SIG-M5 treated with dmso at 0.1 percent for 504 hours (cell line): ENCODE data around the gene TRIM34.
"Not testable (repeated sequence)": the region's sequence is repeated elsewhere in the genome, so short reads cannot be mapped to it uniquely, and the experiment has no call there.

Experiments
- DNase-seq: peaks from one replicate; lab custom pipeline; 2025; ENCODE audit not compliant: unreplicated experiment; lab: John Stamatoyannopoulos, UW

Gene TRIM34

GRCh38 chr11:5620651-5621521, 3.9 kb upstream of the TRIM34 start:
- no peak for DNase-seq

GRCh38 chr11:5621580-5621979, 3.2 kb upstream of the TRIM34 start:
- no peak for DNase-seq

- DNase-seq = no peak
Observed at GRCh38 chr11:5622802-5623201, 2.0 kb upstream of the TRIM34 start.

GRCh38 chr11:5625281-5625680, 480 bp downstream of the TRIM34 start:
- DNase-seq = no peak

- DNase-seq = no peak
Observed at GRCh38 chr11:5626196-5626595, 1.4 kb downstream of the TRIM34 start.

GRCh38 chr11:5631417-5631816, 6.6 kb downstream of the TRIM34 start:
- DNase-seq = no peak

GRCh38 chr11:5631969-5632635, 7.3 kb downstream of the TRIM34 start:
- peak; percentile 30 for DNase-seq

- no peak for DNase-seq
Observed at GRCh38 chr11:5639953-5640352, 15.2 kb downstream of the TRIM34 start.

GRCh38 chr11:5643585-5643984, 18.8 kb downstream of the TRIM34 start:
- no peak for DNase-seq

GRCh38 chr11:5646139-5646538, 21.3 kb downstream of the TRIM34 start:
- no peak for DNase-seq

- DNase-seq = no peak
Observed at GRCh38 chr11:5655474-5655873, 30.7 kb downstream of the TRIM34 start.

- DNase-seq = not testable (repeated sequence)
Observed at GRCh38 chr11:5656956-5657355, 32.2 kb downstream of the TRIM34 start.

- no peak for DNase-seq
Observed at GRCh38 chr11:5658318-5658717, 33.5 kb downstream of the TRIM34 start.

- no peak for DNase-seq
Observed at GRCh38 chr11:5663511-5663910, 38.7 kb downstream of the TRIM34 start.

- no peak for DNase-seq
Observed at GRCh38 chr11:5665051-5665570, 40.3 kb downstream of the TRIM34 start.

GRCh38 chr11:5665746-5666401, 41.1 kb downstream of the TRIM34 start:
- DNase-seq = no peak

- no peak for DNase-seq
Observed at GRCh38 chr11:5666402-5666793, 41.6 kb downstream of the TRIM34 start.

GRCh38 chr11:5671831-5672230, 47.0 kb downstream of the TRIM34 start:
- no peak for DNase-seq

- DNase-seq = no peak
Observed at GRCh38 chr11:5674391-5674790, 49.6 kb downstream of the TRIM34 start.

GRCh38 chr11:5679811-5680210, 55.0 kb downstream of the TRIM34 start:
- DNase-seq = no peak

- DNase-seq = not testable (repeated sequence)
Observed at GRCh38 chr11:5682890-5683441, 58.2 kb downstream of the TRIM34 start.
